Dendritic cell treated with granulocyte-macrophage colony-stimulating factor and Interleukin-4, amounts not matched to agents 40 ng/mL and 50 ng/mL, for 4 days (primary cell): ENCODE measurements around the gene ACKR4.
A peak's percentile ranks its signal among the peaks of the same experiment; 100 is the strongest.
"Not testable (repeated sequence)": the region's sequence is repeated elsewhere in the genome, so short reads cannot be mapped to it uniquely, and the experiment has no call there.

Experiments used
- H3K27ac Mint-ChIP-seq: one replicate; pipeline ENCODE4 v1.8.0; 2022; ENCODE audit warnings: mild to moderate bottlenecking, mixed read lengths
- H3K27me3 Mint-ChIP-seq: one replicate; pipeline ENCODE4 v1.8.0; 2022; ENCODE audit warnings: mild to moderate bottlenecking, mixed read lengths
- H3K36me3 Mint-ChIP-seq: one replicate; pipeline ENCODE4 v1.8.0; 2022; ENCODE audit warnings: low read depth, mixed read lengths
- H3K4me1 Mint-ChIP-seq: one replicate; pipeline ENCODE4 v1.8.0; 2022; ENCODE audit warnings: low read depth, mixed read lengths
- H3K4me3 Mint-ChIP-seq: one replicate; pipeline ENCODE4 v1.8.0; 2022; ENCODE audit warnings: mild to moderate bottlenecking, moderate library complexity, mixed read lengths
- H3K9me3 Mint-ChIP-seq: one replicate; pipeline ENCODE4 v1.8.0; 2022; ENCODE audit warnings: mixed read lengths
- intact Hi-C: fragments of 100-400 bp; cut with micrococcal nuclease; formaldehyde crosslinking; loops from one replicate; pipeline ENCODE4 v1.15.0; 2022

The ACKR4 gene

DNA sequence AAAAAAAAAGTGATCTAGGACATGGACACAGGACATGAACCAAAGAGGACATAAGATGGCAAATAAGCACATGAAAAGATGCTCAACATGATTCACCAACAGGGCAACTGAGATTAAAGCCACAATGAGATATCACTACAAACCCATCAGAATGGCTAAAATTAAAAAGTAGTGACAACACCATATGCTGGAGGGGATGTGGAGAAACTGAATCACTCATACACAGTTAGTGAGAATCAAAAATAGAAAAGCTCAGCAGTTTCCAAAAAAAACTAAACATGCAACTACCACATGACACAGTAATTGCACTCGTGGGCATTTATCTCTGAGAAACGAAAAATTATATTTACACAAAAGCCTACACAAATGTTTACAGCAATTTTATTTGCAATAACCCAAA is 27.9 kb upstream of the ACKR4 start:
- Mint-ChIP-seq H3K4me1 (peaks cover 18% of the 10 kb centered on the region), H3K27ac (peak overlapping the region; percentile 46), H3K4me3 (no peak overlapping the region), H3K36me3 (peaks cover 12% of the 10 kb centered on the region), H3K9me3 (no peaks in the 10 kb centered on the region), H3K27me3 (no peaks in the 10 kb centered on the region)
- intact Hi-C loops = no loop called here

- no peaks in the 10 kb centered on the region for H3K27me3 Mint-ChIP-seq
- intact Hi-C loops = no loop called here
- peaks cover 13% of the 10 kb centered on the region for H3K4me1 Mint-ChIP-seq
- H3K4me3 Mint-ChIP-seq = no peak overlapping the region
- no peaks in the 10 kb centered on the region for H3K9me3 Mint-ChIP-seq
- H3K27ac Mint-ChIP-seq = peak overlapping the region; percentile 45
- H3K36me3 Mint-ChIP-seq = peaks cover 12% of the 10 kb centered on the region
Measured at GRCh38 chr3:132569580-132569979, 27.5 kb upstream of the ACKR4 start.

DNA sequence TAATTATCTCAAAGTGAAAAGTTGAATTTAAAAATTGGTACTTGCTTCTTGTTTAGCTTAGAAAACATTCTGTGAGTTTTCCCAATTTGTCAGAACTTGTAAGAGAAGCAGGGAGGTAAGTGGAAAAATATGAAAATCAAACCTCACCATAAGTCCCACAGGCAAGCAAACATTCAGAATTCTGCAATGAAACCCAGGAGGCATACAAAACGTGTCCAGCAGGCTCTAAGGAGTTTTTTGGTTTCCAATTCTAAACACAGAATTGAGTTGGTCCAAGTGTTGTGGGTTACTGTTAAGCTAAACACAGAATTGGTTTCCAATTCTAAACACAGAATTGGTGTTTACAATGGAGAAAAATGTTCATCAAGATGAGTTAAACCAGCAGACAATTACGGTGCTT is 27.1 kb upstream of the ACKR4 start:
- H3K27me3 Mint-ChIP-seq = no peaks in the 10 kb centered on the region
- peaks cover 10% of the 10 kb centered on the region for H3K4me1 Mint-ChIP-seq
- intact Hi-C loops = no loop called here
- peak overlapping the region; percentile 45 for H3K27ac Mint-ChIP-seq
- H3K36me3 Mint-ChIP-seq = peaks cover 13% of the 10 kb centered on the region
- H3K9me3 Mint-ChIP-seq = no peaks in the 10 kb centered on the region
- H3K4me3 Mint-ChIP-seq = no peak overlapping the region

GRCh38 chr3:132573797-132574211 is 23.3 kb upstream of the ACKR4 start:
- intact Hi-C loops = no loop called here
- H3K9me3 Mint-ChIP-seq = no peaks in the 10 kb centered on the region
- H3K36me3 Mint-ChIP-seq = peaks cover 26% of the 10 kb centered on the region
- no peak overlapping the region for H3K4me3 Mint-ChIP-seq
- no peaks in the 10 kb centered on the region for H3K27me3 Mint-ChIP-seq
- no peak overlapping the region for H3K27ac Mint-ChIP-seq
- peaks cover 10% of the 10 kb centered on the region for H3K4me1 Mint-ChIP-seq

DNA sequence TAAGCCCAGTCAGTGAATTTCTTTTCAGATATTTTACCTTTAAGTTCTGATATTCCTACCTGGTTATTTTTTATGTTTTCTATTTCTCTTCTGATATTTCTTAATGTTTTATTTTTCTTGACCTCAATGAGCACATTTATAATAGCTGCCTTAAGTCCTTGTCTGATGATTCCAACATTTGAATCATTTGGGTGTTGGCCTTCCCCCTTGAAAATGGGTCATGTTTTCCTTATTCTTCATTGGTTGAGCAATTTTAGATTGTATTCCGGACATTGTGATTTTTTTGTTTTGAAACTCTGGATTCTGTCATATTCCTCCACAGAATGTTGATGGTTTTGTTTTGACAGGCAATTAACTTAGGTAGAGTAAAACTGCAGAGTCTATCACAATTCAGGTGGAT is 9.7 kb upstream of the ACKR4 start:
- H3K4me3 Mint-ChIP-seq = no peak overlapping the region
- no peak overlapping the region for H3K27ac Mint-ChIP-seq
- no peaks in the 10 kb centered on the region for H3K27me3 Mint-ChIP-seq
- H3K9me3 Mint-ChIP-seq = no peaks in the 10 kb centered on the region
- no peaks in the 10 kb centered on the region for H3K4me1 Mint-ChIP-seq
- no peaks in the 10 kb centered on the region for H3K36me3 Mint-ChIP-seq
- intact Hi-C loops = no loop called here

DNA sequence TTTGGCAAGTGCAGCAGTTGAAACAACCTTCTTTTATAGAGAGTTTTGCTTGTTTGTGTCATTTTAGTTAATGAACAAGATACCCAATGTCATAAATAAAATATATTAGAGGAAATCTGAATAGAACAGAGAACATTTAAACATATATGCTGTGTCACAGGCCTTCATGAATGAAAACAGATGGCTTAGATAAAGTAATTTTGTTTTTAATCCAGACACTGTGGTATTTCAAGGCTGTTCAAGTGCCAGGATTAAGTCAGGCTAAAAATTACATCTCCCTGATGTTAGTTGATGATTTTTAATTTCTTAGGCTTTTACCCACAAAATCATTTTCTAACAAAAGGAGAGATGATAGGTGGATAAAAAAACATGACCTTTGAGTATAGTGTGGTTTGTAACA is 4.9 kb upstream of the ACKR4 start:
- Mint-ChIP-seq H3K4me1 (peaks cover 22% of the 10 kb centered on the region), H3K36me3 (peaks cover 6% of the 10 kb centered on the region), H3K27ac (no peak overlapping the region), H3K9me3 (no peaks in the 10 kb centered on the region), H3K27me3 (no peaks in the 10 kb centered on the region), H3K4me3 (no peak overlapping the region)
- intact Hi-C loops = no loop called here

DNA sequence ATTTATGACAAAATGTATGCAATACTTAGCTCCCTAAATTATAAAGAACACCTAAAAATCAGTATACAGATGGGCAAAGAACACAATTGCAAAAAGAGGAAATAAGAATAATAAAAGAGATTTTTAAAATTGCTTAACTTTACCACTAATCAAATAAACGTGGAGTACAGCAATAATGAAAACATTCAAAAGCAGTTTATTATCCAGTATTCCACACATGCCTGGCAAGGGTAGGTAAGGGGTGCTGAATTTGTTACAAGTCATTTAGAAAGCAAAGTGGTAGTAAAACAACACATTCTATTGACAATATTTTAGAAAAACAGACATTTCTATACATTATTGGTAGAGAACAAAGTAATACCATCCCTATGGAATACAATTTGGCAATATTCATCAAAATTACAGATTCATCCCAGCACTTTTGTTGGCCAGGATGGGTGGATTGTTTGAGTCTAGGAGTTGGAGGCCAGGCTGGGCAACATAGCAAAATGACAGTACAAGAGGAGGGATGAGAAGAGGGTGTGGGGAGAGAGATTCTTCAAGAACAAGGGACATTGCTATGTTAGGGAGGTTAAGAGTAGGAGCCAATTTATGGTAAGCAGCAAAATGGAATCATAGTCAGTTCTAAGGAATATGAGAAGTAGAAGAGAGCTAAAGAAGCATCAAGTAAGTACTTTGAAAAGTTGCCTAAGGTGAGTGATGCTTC is 3.7 kb upstream of the ACKR4 start:
- Mint-ChIP-seq H3K4me1 (peaks cover 22% of the 10 kb centered on the region), H3K36me3 (peaks cover 8% of the 10 kb centered on the region), H3K4me3 (no peak overlapping the region), H3K27ac (no peak overlapping the region), H3K27me3 (no peaks in the 10 kb centered on the region), H3K9me3 (no peaks in the 10 kb centered on the region)
- intact Hi-C loops = no loop called here

DNA sequence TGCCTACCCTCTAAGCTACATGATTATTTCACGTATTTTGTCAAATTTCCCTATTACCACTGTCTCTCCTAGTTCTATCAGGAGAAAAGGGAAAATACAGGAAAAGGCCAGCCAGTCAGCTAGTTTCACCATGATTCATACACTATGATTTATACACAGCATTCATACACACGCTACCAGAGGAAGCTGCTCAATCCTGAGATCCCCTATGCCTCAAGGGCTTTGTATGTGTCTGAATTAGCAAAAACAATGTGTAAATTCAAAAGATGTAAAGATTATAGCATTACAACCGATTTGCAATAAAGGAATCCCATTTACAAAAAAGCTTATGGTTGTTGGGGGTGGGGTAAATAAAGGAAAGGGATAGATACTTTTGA is 3.1 kb upstream of the ACKR4 start:
- H3K4me1 Mint-ChIP-seq = peaks cover 22% of the 10 kb centered on the region
- H3K27ac Mint-ChIP-seq = no peak overlapping the region
- no peak overlapping the region for H3K4me3 Mint-ChIP-seq
- H3K36me3 Mint-ChIP-seq = peaks cover 14% of the 10 kb centered on the region
- H3K9me3 Mint-ChIP-seq = no peaks in the 10 kb centered on the region
- intact Hi-C loops = no loop called here
- no peaks in the 10 kb centered on the region for H3K27me3 Mint-ChIP-seq

DNA sequence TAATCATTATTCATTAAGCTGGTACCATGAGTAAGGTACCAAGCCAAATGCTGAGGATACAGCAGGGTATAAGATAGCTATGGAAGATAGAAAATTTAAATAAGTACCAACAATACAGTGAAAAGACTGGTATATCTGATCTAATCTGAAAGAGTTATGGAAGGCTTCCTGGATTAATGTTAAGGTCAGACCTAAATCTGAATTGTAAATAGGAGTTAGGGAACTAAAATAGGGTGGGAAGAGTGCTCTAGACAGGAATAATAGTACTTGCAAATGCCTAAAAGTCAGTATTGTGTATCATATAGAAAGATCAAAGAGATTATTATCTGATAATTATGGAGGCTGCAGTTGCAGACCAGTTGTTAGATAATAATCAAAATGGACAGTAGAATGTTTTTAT is 2.6 kb upstream of the ACKR4 start:
- H3K27ac Mint-ChIP-seq = no peak overlapping the region

GRCh38 chr3:132595014-132595413 is 2.1 kb upstream of the ACKR4 start:
- H3K4me1 Mint-ChIP-seq = peaks cover 22% of the 10 kb centered on the region
- no peak overlapping the region for H3K27ac Mint-ChIP-seq
- H3K36me3 Mint-ChIP-seq = peaks cover 14% of the 10 kb centered on the region
- intact Hi-C loops = no loop called here
- no peaks in the 10 kb centered on the region for H3K27me3 Mint-ChIP-seq
- H3K9me3 Mint-ChIP-seq = no peaks in the 10 kb centered on the region
- H3K4me3 Mint-ChIP-seq = no peak overlapping the region

More for the DNA sequence above, 2.6 kb upstream of the ACKR4 start:
- no peaks in the 10 kb centered on the region for H3K27me3 Mint-ChIP-seq
- H3K9me3 Mint-ChIP-seq = no peaks in the 10 kb centered on the region
- intact Hi-C loops = no loop called here
- H3K36me3 Mint-ChIP-seq = peaks cover 14% of the 10 kb centered on the region
- H3K4me3 Mint-ChIP-seq = no peak overlapping the region
- peaks cover 22% of the 10 kb centered on the region for H3K4me1 Mint-ChIP-seq

GRCh38 chr3:132596326-132596725 is 744 bp upstream of the ACKR4 start:
- H3K27me3 Mint-ChIP-seq = no peaks in the 10 kb centered on the region
- H3K9me3 Mint-ChIP-seq = no peaks in the 10 kb centered on the region
- peaks cover 22% of the 10 kb centered on the region for H3K4me1 Mint-ChIP-seq
- H3K4me3 Mint-ChIP-seq = no peak overlapping the region
- H3K36me3 Mint-ChIP-seq = peaks cover 14% of the 10 kb centered on the region
- H3K27ac Mint-ChIP-seq = no peak overlapping the region
- intact Hi-C loops = no loop called here

DNA sequence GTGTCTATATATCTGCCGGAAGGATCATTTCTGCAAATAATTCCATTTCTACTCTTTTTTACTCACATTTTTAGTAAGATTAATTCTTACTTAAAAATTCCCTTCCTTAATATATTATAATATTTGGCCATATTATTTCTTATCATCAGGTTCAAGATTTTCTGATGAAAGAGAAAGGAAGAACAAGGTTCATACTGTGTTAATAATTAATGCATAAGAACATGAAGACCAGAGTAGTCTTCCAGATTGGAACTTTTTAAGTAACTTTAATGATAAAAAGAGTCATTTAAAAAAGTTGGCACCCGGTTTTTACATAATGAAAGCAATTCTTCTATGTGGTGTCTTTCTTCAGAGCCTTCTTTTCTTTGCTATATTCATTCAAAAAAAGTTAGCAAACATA is 590 bp downstream of the ACKR4 start:
- Mint-ChIP-seq H3K27ac (no peak overlapping the region), H3K4me1 (peaks cover 22% of the 10 kb centered on the region), H3K36me3 (peaks cover 15% of the 10 kb centered on the region), H3K27me3 (no peaks in the 10 kb centered on the region), H3K4me3 (no peak overlapping the region), H3K9me3 (no peaks in the 10 kb centered on the region)
- intact Hi-C loops = no loop called here

DNA sequence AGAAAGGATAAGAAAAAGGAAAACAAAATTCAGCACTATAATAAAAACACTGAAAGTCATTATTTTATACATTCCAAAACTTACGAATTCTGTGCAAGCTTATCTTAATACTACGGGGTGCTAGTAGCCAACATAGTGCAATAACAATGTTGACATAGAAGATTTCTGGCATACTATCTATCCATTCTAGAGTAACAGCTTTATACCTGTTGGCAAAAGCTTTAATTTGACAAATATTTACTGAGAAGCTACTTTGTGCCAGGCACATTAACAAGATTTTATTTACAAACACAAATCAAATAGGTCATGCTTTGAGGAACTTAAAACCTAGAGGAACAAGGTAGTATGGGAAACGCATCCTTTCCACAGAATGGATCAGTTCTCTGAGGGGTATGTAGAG is 1.1 kb downstream of the ACKR4 start:
- intact Hi-C loops = no loop called here
- Mint-ChIP-seq H3K27me3 (no peaks in the 10 kb centered on the region), H3K9me3 (no peaks in the 10 kb centered on the region), H3K4me1 (peaks cover 22% of the 10 kb centered on the region), H3K36me3 (peaks cover 20% of the 10 kb centered on the region), H3K27ac (no peak overlapping the region), H3K4me3 (no peak overlapping the region)

GRCh38 chr3:132600614-132601013 is 3.5 kb downstream of the ACKR4 start:
- peaks cover 25% of the 10 kb centered on the region for H3K36me3 Mint-ChIP-seq
- H3K4me1 Mint-ChIP-seq, H3K27ac Mint-ChIP-seq, H3K9me3 Mint-ChIP-seq, H3K4me3 Mint-ChIP-seq, intact Hi-C loops, H3K27me3 Mint-ChIP-seq: not testable (repeated sequence)

DNA sequence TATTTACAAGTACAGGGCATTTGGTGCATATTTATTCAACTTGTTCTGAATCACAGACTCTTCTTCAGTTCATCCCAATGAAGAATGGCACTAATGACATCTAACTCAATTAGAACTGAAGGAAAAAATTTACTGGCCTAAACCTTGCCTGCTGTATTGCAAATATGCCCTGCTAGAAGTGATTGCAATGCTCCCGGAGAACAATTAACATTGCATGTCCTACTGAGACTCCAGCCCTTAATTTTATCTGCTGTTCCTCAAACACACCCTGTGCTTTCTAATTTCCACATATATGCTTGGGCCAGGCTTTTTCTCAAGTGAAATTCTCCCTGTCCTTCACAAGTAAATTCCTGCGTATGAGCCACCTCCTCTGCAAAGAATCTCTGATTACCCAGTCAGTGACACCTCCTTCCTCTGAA is 8.3 kb downstream of the ACKR4 start:
- Mint-ChIP-seq H3K4me1 (no peaks in the 10 kb centered on the region), H3K27ac (no peak overlapping the region), H3K9me3 (no peaks in the 10 kb centered on the region), H3K4me3 (no peak overlapping the region), H3K27me3 (no peaks in the 10 kb centered on the region), H3K36me3 (peaks cover 34% of the 10 kb centered on the region)
- intact Hi-C loops = no loop called here
